K562 (cell line): ENCODE results near the gene KIF17. TPM values are rescaled to one million over a fixed set of nuclear protein-coding genes. Genes with fewer than 3 reads are reported as not detected.
A peak's percentile ranks its signal among the peaks of the same experiment; 100 is the strongest.

ENCODE experiments used
- ATAC-seq: fragments of 200-7000 bp; cut with Tn5 transposase; 3 replicates; pipeline ENCODE4 v1.9.1; 2020; ENCODE audit warnings: moderate library complexity
- BruUV-seq: library from RNA; stranded (reverse); fragments of 400-500 nt; replicated peaks from 2 replicates; lab custom pipeline; 2021; lab: Mats Ljungman, UMichigan
- CTCF ChIA-PET: fragments of 300-600 bp; formaldehyde crosslinking; extraction: SDS; loops from one replicate; lab custom pipeline; 2021; ENCODE audit warnings: low intra/inter-chr PET ratio; lab: Yijun Ruan, JAX
- POLR2A ChIA-PET: fragments of 300-600, 350-650 bp; sonication (Branson Sonifier 250); formaldehyde crosslinking; extraction: SDS; loops from one replicate; lab custom pipeline; 2021; ENCODE audit warnings: antibody characterized with exemption, inconsistent platforms; lab: Yijun Ruan, JAX
- DNase-seq, 4 experiments: peaks; one replicate each; pipeline versions ENCODE4 v3.0.0 to v3.0.0-alpha.2; 2011 to 2018; ENCODE audit warnings: low spot score in 3 of 4, mixed read lengths in 3 of 4; ENCODE audit errors: extremely low read depth in 1 of 4
- FAIRE-seq: peaks from 2 replicates; lab custom pipeline; 2011; peaks lifted over from hg19 to GRCh38; lab: Jason Lieb, UNC
- H2AFZ ChIP-seq: 2 replicates; pipeline ENCODE4 v1.6.0; 2011; ENCODE audit warnings: low read depth, low read length, control low read depth, inconsistent platforms
- H3K27ac ChIP-seq: fragments of 200-600 bp; 3 replicates; pipeline ENCODE4 v1.8.0; 2011; ENCODE audit warnings: low read depth, mild to moderate bottlenecking, control low read depth, inconsistent platforms, low read length, moderate library complexity, mixed read lengths; ENCODE audit errors: extremely low read depth
- H3K27me3 ChIP-seq, 2 experiments: fragments of 300-600 bp in 1 of 2; 2 replicates in 1 of 2; 3 replicates in 1 of 2; pipeline versions ENCODE4 v1.6.0 to v1.8.0; 2011; ENCODE audit warnings: inconsistent platforms in 2 of 2, low read length in 2 of 2, mild to moderate bottlenecking in 1 of 2, mixed read lengths in 1 of 2, moderate library complexity in 1 of 2; ENCODE audit not compliant: control insufficient read depth in 2 of 2, insufficient read depth in 2 of 2
- H3K36me3 ChIP-seq: fragments of 300-600 bp; 3 replicates; pipeline ENCODE4 v1.8.0; 2011; ENCODE audit warnings: mild to moderate bottlenecking, low read length, inconsistent platforms; ENCODE audit not compliant: control insufficient read depth, insufficient read depth
- H3K4me1 ChIP-seq, 2 experiments: fragments of 200-600 bp in 1 of 2; replicated peaks in 1 of 2; 2 replicates in 1 of 2; 3 replicates in 1 of 2; pipeline versions ENCODE4 v1.5.1 to v1.8.0; 2011; ENCODE audit warnings: inconsistent platforms in 2 of 2, low read length in 2 of 2, mild to moderate bottlenecking in 1 of 2, mixed read lengths in 1 of 2, moderate library complexity in 1 of 2; ENCODE audit not compliant: control insufficient read depth in 2 of 2, insufficient read depth in 2 of 2
- H3K4me2 ChIP-seq: 2 replicates; pipeline ENCODE4 v1.6.1; 2011; ENCODE audit warnings: low read length, control low read depth, inconsistent platforms, mixed read lengths; ENCODE audit not compliant: insufficient read depth
- H3K4me3 ChIP-seq: fragments of 200-600 bp; sonication (generic), shearing (Covaris generic); 2 replicates; pipeline ENCODE4 v1.5.1; 2016; ENCODE audit warnings: control low read depth, inconsistent platforms
- H3K79me2 ChIP-seq: fragments of 200-600 bp; 3 replicates; pipeline ENCODE4 v1.8.0; 2011; ENCODE audit warnings: low read length, inconsistent platforms; ENCODE audit not compliant: control insufficient read depth, insufficient read depth
- H3K9ac ChIP-seq, 2 experiments: 2 replicates each; pipeline versions ENCODE4 v1.6.0 to v1.6.1; 2011; ENCODE audit warnings: low read depth in 2 of 2, low read length in 2 of 2, control low read depth in 1 of 2, inconsistent platforms in 1 of 2, mild to moderate bottlenecking in 1 of 2, mixed read lengths in 1 of 2; ENCODE audit not compliant: insufficient read depth in 1 of 2
- H3K9me1 ChIP-seq: one replicate; pipeline ENCODE4 v1.6.0; 2011; ENCODE audit warnings: inconsistent platforms, mild to moderate bottlenecking, low read length, moderate library complexity; ENCODE audit not compliant: control insufficient read depth, insufficient read depth
- H3K9me3 ChIP-seq: replicated peaks from 2 replicates; pipeline ENCODE4 v1.5.1; 2011; ENCODE audit warnings: low read depth, low read length, inconsistent platforms; ENCODE audit not compliant: control insufficient read depth, insufficient read depth
- H4K20me1 ChIP-seq: replicated peaks from 2 replicates; pipeline ENCODE4 v1.6.1; 2011; ENCODE audit warnings: low read length, inconsistent platforms, mixed read lengths; ENCODE audit not compliant: control insufficient read depth, insufficient read depth
- BCOR ChIP-seq: fragments of 450-650 bp; IDR thresholded peaks from 2 replicates; pipeline ENCODE4 v1.6.1; 2016
- CREM ChIP-seq: IDR thresholded peaks from 2 replicates; pipeline ENCODE4 v1.6.1; 2014; ENCODE audit warnings: antibody characterized with exemption, low read depth
- DEAF1 ChIP-seq: fragments of 450-650 bp; formaldehyde crosslinking; IDR thresholded peaks from 2 replicates; pipeline ENCODE4 v1.4.0; 2020; ENCODE audit warnings: mild to moderate bottlenecking, moderate library complexity
- EZH2 ChIP-seq: IDR thresholded peaks from 2 replicates; pipeline ENCODE4 v1.6.1; 2012; ENCODE audit warnings: low read depth, mild to moderate bottlenecking, inconsistent platforms, low read length, borderline replicate concordance
- HNRNPL ChIP-seq: fragments of 200-400 bp; formaldehyde crosslinking; IDR thresholded peaks from 2 replicates; pipeline ENCODE4 v1.6.1; 2017; ENCODE audit warnings: low read depth, mild to moderate bottlenecking, low read length
- KDM1A ChIP-seq, 2 experiments: fragments of 450-650 bp; IDR thresholded peaks; 2 replicates each; pipeline ENCODE4 v1.6.1; 2016; ENCODE audit warnings: mild to moderate bottlenecking in 2 of 2
- MAFG ChIP-seq: fragments of 450-650 bp; conservative IDR thresholded peaks from 2 replicates; pipeline ENCODE4 v1.6.1; 2016; ENCODE audit warnings: missing genetic modification characterization, missing compliant biosample characterization
- MED1 ChIP-seq: sonication (generic); formaldehyde crosslinking; IDR thresholded peaks from 2 replicates; pipeline ENCODE4 v1.8.1; 2023; ENCODE audit warnings: missing genetic modification reagents, borderline replicate concordance
- RBM15 ChIP-seq: fragments of 200-400 bp; formaldehyde crosslinking; IDR thresholded peaks from 2 replicates; pipeline ENCODE4 v1.6.1; 2018; ENCODE audit warnings: mild to moderate bottlenecking, low read length, moderate library complexity; ENCODE audit not compliant: insufficient read depth
- RBM25 ChIP-seq: fragments of 200-400 bp; formaldehyde crosslinking; IDR thresholded peaks from 2 replicates; pipeline ENCODE4 v1.6.1; 2018; ENCODE audit warnings: low read length, low read depth, moderate library complexity; ENCODE audit not compliant: severe bottlenecking
- SMARCA5 ChIP-seq: fragments of 450-650 bp; IDR thresholded peaks from 2 replicates; pipeline ENCODE4 v1.6.1; 2016
- USF1 ChIP-seq: sonication (generic); formaldehyde crosslinking; IDR thresholded peaks from 2 replicates; pipeline ENCODE4 v1.9.0; 2022; ENCODE audit warnings: mild to moderate bottlenecking, missing genetic modification reagents
- ZBTB33 ChIP-seq: sonication (generic); formaldehyde crosslinking; IDR thresholded peaks from 2 replicates; pipeline ENCODE4 v1.8.1; 2023; ENCODE audit warnings: mild to moderate bottlenecking, missing genetic modification reagents
- ZFP36 ChIP-seq: fragments of 150-350 bp; IDR thresholded peaks from 2 replicates; pipeline ENCODE4 v1.6.1; 2018; ENCODE audit warnings: low read length, low read depth; ENCODE audit not compliant: partially characterized antibody
- ZNF436 ChIP-seq: fragments of 250-450, 450-650 bp; sonication (Bioruptor Pico); formaldehyde crosslinking; IDR thresholded peaks from 2 replicates; pipeline ENCODE4 v1.7.0; 2020; ENCODE audit warnings: mild to moderate bottlenecking
- WGBS: fragments of 100-300 bp; shearing (Covaris generic); methylation state at CpG from one replicate; pipeline ENCODE4 v1.1.6; 2016; ENCODE audit warnings: low coverage, mixed read lengths; ENCODE audit not compliant: insufficient coverage; ENCODE audit errors: missing lambda C conversion rate; 5-methylcytosine and 5-hydroxymethylcytosine counted together
- in situ Hi-C: fragments of 300-500 bp; cut with MboI; formaldehyde crosslinking; loops from 4 replicates; pipeline ENCODE4 v1.15.0; 2018; ENCODE audit warnings: inconsistent platforms, mixed read lengths
- intact Hi-C: fragments of 100-400 bp; cut with micrococcal nuclease; formaldehyde crosslinking; loops from 2 replicates; pipeline ENCODE4 v1.14.2; 2022
- polyA plus RNA-seq, 8 experiments: library from polyadenylated mRNA; depleted of rRNA in 4 of 8; stranded (reverse) in 5 of 8; unstranded in 3 of 8; fragments of >200 nt; fragmentation: Nextera tagmentation in 2 of 8; fragmentation: Illumina TruSeq in 1 of 8; extraction: Ambion mirVana in 2 of 8; extraction: Trizol in 1 of 8; gene quantifications; 2 replicates each; pipeline versions ENCODE4 v1.2.1 to v1.2.3, GENCODE V29; 2011 to 2014; ENCODE audit warnings: inconsistent platforms in 1 of 8, missing spikeins in 1 of 8
- total RNA-seq, 7 experiments: library from RNA; depleted of rRNA in 6 of 7; stranded (reverse); fragments of >200 nt in 6 of 7; fragmentation: Illumina TruSeq in 2 of 7; extraction: Trizol in 2 of 7; gene quantifications; 2 replicates each; pipeline versions ENCODE4 v1.2.1 to v1.2.3, GENCODE V29; 2011 to 2021; ENCODE audit warnings: low replicate concordance in 1 of 7

Gene KIF17
- total and polyA plus RNA-seq, 9 of the 15 experiments (the other 6 are each of a cell fraction or from before 2014, with no cell fraction given): 0.04 to 0.47 (median 0.18) TPM; not detected in 5

- TF ChIP-seq DEAF1 (CRISPR knock-in tag) (0 out of 2 replicates have a peak, but pooled peaks have one; percentile 26), MAFG (tag) (no peak), RBM15 (no peak), USF1 (CRISPR knock-in tag) (peak; percentile 88)
Measured at GRCh38 chr1:20732588-20733359, 15.0 kb upstream of the KIF17 start, which contains the start of gene SH2D5 (continued).

- peaks cover 3% of the 10 kb centered on the region; the same call in 1 of the 2 replicates for H4K20me1 ChIP-seq
- H3K9me3 ChIP-seq: no peaks in the 10 kb centered on the region; the same call in 1 of the 2 replicates
- in situ Hi-C loops: no loop called here
- H3K79me2 ChIP-seq: no peaks in the 10 kb centered on the region
- WGBS: 70% methylated on average over 18 of the region's 55 CpGs
- FAIRE-seq (no peak), DNase-seq (no peak), ATAC-seq (no peak)
- H3K9me1 ChIP-seq: peaks cover 8% of the 10 kb centered on the region
- peaks cover 0 to 32% of the 10 kb centered on the region in 2 experiments; a peak in 3 of 5 replicates for H3K27me3 ChIP-seq
- H2AFZ ChIP-seq: no peak overlapping the region
- ChIA-PET POLR2A (no interaction called here), CTCF (interaction anchor here (2.0 kb wide), 1 partner anchor 36 kb away, joined by 5 read pairs; no protein-coding TSS in a partner anchor)
- intact Hi-C loops: loop anchor here (2.0 kb wide), 1 partner anchor 35 kb away; no protein-coding TSS in a partner anchor
- H3K4me2 ChIP-seq: no peak overlapping the region
- H3K9ac ChIP-seq: peak overlapping the region in 1 of 2 experiments; percentile 79; a peak in 1 of 4 replicates
- BruUV-seq: no TSS peak
- peaks cover 12 to 39% of the 10 kb centered on the region in 2 experiments for H3K4me1 ChIP-seq
- H3K27ac ChIP-seq: no peak overlapping the region
- H3K4me3 ChIP-seq: no peak overlapping the region
- peaks cover 5% of the 10 kb centered on the region; the same call in 2 of the 3 replicates for H3K36me3 ChIP-seq
- TF ChIP-seq CREM: peak; percentile 6; the same call in 1 of the 2 replicates
- peak; percentile 48; the same call in 1 of the 2 replicates for TF ChIP-seq ZBTB33 (CRISPR knock-in tag)
- peak; percentile 69; the same call in 1 of the 2 replicates for TF ChIP-seq ZNF436 (CRISPR knock-in tag)
- TF ChIP-seq RBM25: peak; percentile 71
- TF ChIP-seq BCOR: peak; percentile 71
- peak; percentile 21; the same call in 1 of the 2 replicates for TF ChIP-seq HNRNPL
- 0 out of 4 replicates have a peak, but pooled peaks of 1 of the 2 experiments have one; percentile 31 for TF ChIP-seq KDM1A (IDR thresholded peaks at IDR 0.05)
- TF ChIP-seq MED1: no peak
- no peak for TF ChIP-seq EZH2
- no peak for TF ChIP-seq RBM15
- peak; percentile 56 for TF ChIP-seq SMARCA5
- TF ChIP-seq ZFP36: peak; percentile 97
Measured at GRCh38 chr1:20732071-20732587, 14.3 kb upstream of the KIF17 start.
